HG03025 (cell line): ENCODE data around the gene CCDC102B.
A peak's percentile ranks its signal among the peaks of the same experiment; 100 is the strongest.

Experiments
- ATAC-seq: cut with Tn5 transposase; IDR thresholded peaks from one replicate; pipeline ENCODE4 v1.9.1; 2021; ENCODE audit warnings: mild to moderate bottlenecking, moderate library complexity; ENCODE audit not compliant: unreplicated experiment, low FRiP score

The CCDC102B gene

DNA sequence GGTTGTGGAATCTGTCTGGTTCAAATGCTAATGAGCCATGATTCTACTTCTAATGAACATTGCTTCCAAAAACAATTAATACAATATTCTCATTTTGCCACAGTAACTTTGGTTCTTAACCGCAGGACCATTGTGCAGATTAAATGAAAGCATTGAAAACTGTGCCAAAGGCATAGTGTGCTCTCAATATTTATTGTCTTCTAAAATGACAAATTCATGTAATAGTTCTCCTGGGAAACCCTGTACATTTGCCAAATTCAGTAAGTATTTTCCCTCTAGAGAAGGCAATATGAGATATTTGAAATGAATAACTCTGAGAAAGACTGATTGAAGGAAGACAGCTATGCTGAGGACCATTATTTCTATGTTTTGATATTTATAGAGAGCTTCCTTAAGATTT is 246.3 kb downstream of the CCDC102B start:
- ATAC-seq: no peak

DNA sequence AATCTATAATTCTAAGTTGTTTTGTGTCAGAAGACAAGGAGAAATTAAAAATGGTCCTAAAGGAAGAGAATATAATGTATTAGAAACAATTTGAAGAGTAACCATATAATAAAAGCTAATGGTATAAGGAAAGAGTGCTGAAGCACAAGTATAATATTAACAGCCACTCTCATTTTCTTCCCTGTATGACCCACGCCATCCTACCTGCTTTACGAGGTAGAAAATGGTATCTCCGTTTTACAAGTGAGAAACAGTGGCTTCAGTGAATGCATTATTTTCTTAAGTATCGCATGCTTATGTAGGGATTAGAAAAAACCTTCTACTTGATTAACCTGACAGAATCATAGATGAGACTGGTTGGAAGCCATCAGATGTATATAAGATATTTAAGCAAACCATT is 266.2 kb downstream of the CCDC102B start:
- no peak for ATAC-seq

DNA sequence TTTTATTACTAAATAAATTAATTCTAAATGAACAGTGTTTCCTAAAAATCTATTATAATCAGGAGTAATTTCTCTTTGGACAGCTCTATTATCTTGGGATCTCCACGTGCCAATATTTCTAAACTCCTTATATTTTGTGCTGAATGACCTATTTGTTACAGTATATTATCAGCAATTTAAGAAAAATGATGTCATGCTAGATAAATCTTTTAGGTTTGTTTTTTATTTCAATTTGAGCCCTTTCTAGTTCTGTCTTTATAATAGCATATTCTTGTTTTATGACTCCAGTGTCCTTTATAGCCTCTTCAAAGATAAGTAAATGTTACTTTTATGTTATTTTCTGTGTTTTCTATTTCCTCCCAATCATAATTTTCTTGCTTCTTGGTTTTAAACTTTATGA is 269.2 kb downstream of the CCDC102B start:
- ATAC-seq: no peak

DNA sequence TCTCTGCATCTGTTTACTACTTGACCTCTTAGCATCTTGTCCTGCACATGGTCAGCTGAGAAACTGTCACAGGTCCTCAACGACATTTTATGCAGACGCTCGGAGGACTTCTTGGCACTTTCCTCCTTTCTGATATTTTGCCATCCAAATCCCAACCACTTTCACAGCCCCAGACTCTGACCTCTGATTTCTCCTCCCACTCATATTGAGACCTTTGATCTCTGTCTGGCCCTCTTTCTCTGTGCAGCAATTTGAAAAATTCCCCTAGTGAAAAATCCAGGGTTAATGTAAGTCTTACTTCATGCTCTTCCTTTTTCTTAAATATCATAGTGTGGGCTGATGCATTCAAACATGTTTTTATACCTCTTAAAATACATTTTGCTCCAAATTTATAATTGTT is 273.8 kb downstream of the CCDC102B start:
- no peak for ATAC-seq

DNA sequence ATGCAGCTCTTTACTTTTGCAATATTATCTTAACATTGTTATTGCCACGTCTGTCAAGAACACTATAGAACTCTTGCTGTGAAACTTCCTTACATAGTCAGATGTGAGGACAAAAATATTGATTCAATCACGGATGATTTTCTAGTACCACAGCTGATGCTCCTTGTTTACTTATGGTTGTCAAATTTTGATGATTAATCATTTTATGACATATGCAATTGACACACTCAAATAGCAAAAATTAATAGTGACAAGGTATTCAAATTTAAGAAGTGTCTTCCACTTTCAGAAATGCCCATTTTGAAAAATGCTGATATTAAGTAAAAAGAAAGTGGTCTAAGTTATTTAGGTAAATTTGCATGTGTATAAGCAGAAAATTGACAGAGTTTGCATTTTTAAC is 284.0 kb downstream of the CCDC102B start:
- no peak for ATAC-seq

DNA sequence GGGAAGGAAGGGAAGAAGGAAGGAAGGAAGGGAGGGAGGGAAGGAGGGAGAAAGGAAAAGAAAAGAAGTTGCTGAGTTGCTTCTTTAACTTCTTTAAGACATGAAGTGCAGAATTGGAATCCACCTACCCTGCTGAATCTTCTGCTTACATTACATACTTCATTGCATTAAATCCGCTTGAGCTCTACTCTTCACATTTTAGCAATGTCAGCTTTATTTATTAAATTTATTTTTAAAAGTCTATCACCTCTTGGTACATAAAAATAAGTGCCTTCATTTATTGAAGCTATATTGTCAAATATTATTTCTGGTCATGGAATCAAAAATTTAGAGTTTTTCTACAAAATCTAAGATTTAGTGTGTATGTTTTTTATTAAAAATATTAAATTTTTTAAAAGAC is 284.6 kb downstream of the CCDC102B start:
- ATAC-seq: no peak

DNA sequence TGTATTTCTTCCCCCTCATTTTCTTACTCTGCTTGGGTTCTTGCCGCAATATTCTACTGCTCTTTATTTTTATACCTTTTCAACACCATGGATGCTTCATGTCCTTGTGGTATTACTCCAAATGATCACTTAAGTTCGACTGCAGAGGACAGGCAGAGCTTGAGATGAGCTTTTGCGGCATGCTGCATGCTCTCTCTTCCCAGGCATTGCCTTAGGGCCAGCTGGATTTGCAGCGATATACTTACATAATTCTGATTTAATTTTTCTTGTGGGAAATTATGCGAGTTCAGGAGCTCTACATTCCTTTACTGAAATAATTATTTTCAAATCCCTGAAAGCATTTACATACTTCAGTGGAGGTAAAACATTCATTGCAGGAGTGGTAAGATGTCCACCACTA is 288.1 kb downstream of the CCDC102B start:
- no peak for ATAC-seq

DNA sequence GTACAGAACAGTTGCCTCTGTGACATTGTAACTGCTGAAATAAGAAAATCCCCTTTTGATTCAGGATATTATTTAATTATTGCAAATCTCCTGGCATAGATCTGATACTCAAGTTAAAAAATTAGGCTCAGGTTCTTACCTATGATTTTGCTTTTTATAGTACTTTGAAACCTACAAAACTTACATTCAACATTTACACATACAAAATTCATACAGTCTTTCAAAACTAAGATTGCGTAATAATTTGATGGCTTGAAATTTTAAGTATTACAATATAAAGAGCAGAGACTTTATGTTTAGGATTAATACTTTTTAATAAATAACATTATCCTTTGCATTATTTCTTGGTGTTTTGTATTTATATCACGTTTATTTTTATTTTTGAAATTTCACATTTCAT is 291.1 kb downstream of the CCDC102B start:
- no peak for ATAC-seq

DNA sequence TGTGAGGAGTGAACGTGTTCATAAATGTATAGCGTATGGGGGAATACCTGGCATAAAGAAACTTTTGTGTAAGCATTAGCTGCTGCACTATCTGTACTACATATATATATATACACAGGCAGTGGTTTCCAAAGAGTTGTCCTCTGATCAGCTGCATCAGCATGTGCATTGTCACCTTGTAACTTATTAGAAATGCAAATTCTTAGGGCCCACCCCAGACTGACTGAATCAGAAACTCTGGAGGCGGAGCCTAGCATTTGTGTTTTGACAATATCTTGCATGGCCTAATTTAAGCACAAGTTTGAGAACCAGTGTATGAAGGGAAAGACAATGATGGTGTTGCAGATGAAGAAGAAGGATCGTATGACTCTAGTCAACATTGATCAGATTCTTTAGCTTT is 299.5 kb downstream of the CCDC102B start:
- peak; percentile 64 for ATAC-seq

DNA sequence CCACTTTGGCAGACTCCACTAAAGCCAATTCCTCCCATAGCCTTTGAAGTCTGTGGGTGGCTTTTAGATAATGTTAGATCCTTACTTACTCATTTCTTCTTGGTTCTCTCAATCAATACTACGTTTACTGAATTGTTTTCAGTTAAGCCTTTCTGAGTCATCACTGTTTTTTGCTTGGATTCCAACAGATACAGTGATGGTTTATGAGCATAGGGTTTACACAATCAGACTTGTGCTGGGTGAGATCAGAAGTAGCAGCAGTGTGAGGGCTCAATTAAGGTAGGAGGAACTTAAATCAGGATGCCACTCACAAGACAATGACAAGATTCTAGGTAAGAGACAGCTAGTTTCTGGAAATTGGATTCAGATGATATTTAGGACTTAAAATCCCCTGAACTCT is 305.1 kb downstream of the CCDC102B start:
- no peak for ATAC-seq
